SK-N-MC (cell line): ENCODE data around the gene GRIK2.

ENCODE experiments used
- EZH2 ChIP-seq: fragments of 200-600 bp; sonication (generic); IDR thresholded peaks from one replicate; pipeline ENCODE4 v1.6.1; 2017; ENCODE audit warnings: antibody characterized with exemption
- POLR2AphosphoS5 ChIP-seq: IDR thresholded peaks from 2 replicates; pipeline ENCODE4 v1.6.1; 2012; ENCODE audit warnings: mild to moderate bottlenecking, low read depth, low read length, borderline replicate concordance

DNA sequence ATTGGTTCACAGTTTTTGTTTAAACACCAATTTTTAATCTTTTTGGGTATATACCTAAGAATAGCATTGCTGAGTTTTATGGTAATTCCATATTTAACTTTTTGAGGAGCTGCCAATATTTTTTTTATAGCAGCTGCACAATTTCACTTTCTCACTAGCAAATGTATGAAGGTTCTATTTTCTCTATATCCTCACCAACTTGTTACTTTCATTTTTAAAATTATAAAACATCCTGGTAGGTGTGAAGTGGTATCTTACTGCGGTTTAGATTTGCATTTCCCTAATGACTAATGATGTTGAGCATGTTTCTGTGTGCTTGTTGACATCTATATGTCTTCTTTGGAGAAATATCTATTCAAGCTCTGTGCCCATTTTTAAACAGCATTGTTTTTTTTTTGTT lies 452.1 kb downstream of the GRIK2 start:
- TF ChIP-seq EZH2 (no peak), POLR2AphosphoS5 (no peak)
